T-helper 1 cell treated with Interleukin-12 subunit alpha and Interleukin-12 subunit beta and Interleukin-4 antibody, amounts not matched to agents 30 ng/mL and 1 ng/mL, for 36 hours (primary cell): Measurements from ENCODE around the gene SOS1. TPM values are rescaled to one million over a fixed set of nuclear protein-coding genes. Genes with fewer than 3 reads are reported as not detected.

Source experiments
- intact Hi-C: fragments of 100-400 bp; cut with micrococcal nuclease; formaldehyde crosslinking; loops from one replicate; pipeline ENCODE4 v1.15.1; 2024
- total RNA-seq: library from RNA; stranded (reverse); gene quantifications from 2 replicates; pipeline ENCODE4 v1.2.3, GENCODE V29; 2022

The SOS1 gene
- total RNA-seq, 1 donor from 2014 or later = 283 TPM

- intact Hi-C loops = loop anchor here (5.0 kb wide), 1 partner anchor 38 kb away; no protein-coding TSS in a partner anchor
Observed at GRCh38 chr2:39050109-39050508, 70.7 kb downstream of the SOS1 start.

GRCh38 chr2:39039072-39039471, 81.8 kb downstream of the SOS1 start:
- intact Hi-C loops = no loop called here

GRCh38 chr2:39033980-39034379, 86.9 kb downstream of the SOS1 start:
- intact Hi-C loops = no loop called here

- intact Hi-C loops = no loop called here
Observed at GRCh38 chr2:39027421-39027820, 93.4 kb downstream of the SOS1 start.

GRCh38 chr2:39024833-39025232, 96.0 kb downstream of the SOS1 start:
- intact Hi-C loops = loop anchor here (5.0 kb wide), 1 partner anchor 32 kb away; no protein-coding TSS in a partner anchor

GRCh38 chr2:39023649-39024048, 97.2 kb downstream of the SOS1 start:
- intact Hi-C loops = loop anchor here (5.0 kb wide), 1 partner anchor 34 kb away; no protein-coding TSS in a partner anchor

- intact Hi-C loops = loop anchor here (5.0 kb wide), 1 partner anchor 35 kb away; no protein-coding TSS in a partner anchor
Observed at GRCh38 chr2:39022642-39023235, 98.1 kb downstream of the SOS1 start.

- intact Hi-C loops = loop anchor here (5.0 kb wide), 1 partner anchor 37 kb away; no protein-coding TSS in a partner anchor
Observed at GRCh38 chr2:39020383-39020782, 100.5 kb downstream of the SOS1 start.

GRCh38 chr2:39018638-39019037, 102.2 kb downstream of the SOS1 start:
- intact Hi-C loops = no loop called here

GRCh38 chr2:39017334-39017733, 103.5 kb downstream of the SOS1 start:
- intact Hi-C loops = no loop called here

GRCh38 chr2:39015424-39015823, 105.4 kb downstream of the SOS1 start:
- intact Hi-C loops = loop anchor here (2.0 kb wide), 1 partner anchor 21 kb away; no protein-coding TSS in a partner anchor

- intact Hi-C loops = loop anchor here (2.0 to 5.0 kb wide), 2 partner anchors 19 to 38 kb away; no protein-coding TSS in a partner anchor
Observed at GRCh38 chr2:39013871-39014270, 107.0 kb downstream of the SOS1 start.

GRCh38 chr2:39008665-39009064, 112.2 kb downstream of the SOS1 start:
- intact Hi-C loops = no loop called here

- intact Hi-C loops = no loop called here
Observed at GRCh38 chr2:39007875-39008504, 112.9 kb downstream of the SOS1 start.

GRCh38 chr2:39000552-39000951, 120.3 kb downstream of the SOS1 start:
- intact Hi-C loops = no loop called here

GRCh38 chr2:38997781-38998180, 123.1 kb downstream of the SOS1 start:
- intact Hi-C loops = no loop called here

- intact Hi-C loops = no loop called here
Observed at GRCh38 chr2:38991899-38992298, 129.0 kb downstream of the SOS1 start.

GRCh38 chr2:38988716-38989115, 132.1 kb downstream of the SOS1 start:
- intact Hi-C loops = no loop called here

GRCh38 chr2:38982498-38982897, 138.4 kb downstream of the SOS1 start:
- intact Hi-C loops = no loop called here

GRCh38 chr2:38981670-38982357, 139.0 kb downstream of the SOS1 start:
- intact Hi-C loops = no loop called here

- intact Hi-C loops = no loop called here
Observed at GRCh38 chr2:38981003-38981669, 139.7 kb downstream of the SOS1 start.

GRCh38 chr2:38978908-38979307, 141.9 kb downstream of the SOS1 start:
- intact Hi-C loops = no loop called here
